Stomach (tissue), 4 donors: Measurements from ENCODE around the gene GRB7.

Experiments
- EP300 ChIP-seq: sonication (generic); formaldehyde crosslinking; IDR thresholded peaks from one replicate; pipeline ENCODE4 v1.6.1; 2017; ENCODE audit warnings: antibody characterized with exemption
- POLR2A ChIP-seq, 4 donors: fragments of 450-650 bp; IDR thresholded peaks; one replicate each; pipeline ENCODE4 v1.6.1; 2016; ENCODE audit warnings: antibody characterized with exemption in 4 of 4, control low read depth in 2 of 4, mild to moderate bottlenecking in 1 of 4, moderate library complexity in 1 of 4
- POLR2AphosphoS5 ChIP-seq, 3 donors: sonication (generic); formaldehyde crosslinking; IDR thresholded peaks; one replicate each; pipeline ENCODE4 v1.6.1; 2016; ENCODE audit warnings: antibody characterized with exemption in 3 of 3

- TF ChIP-seq POLR2AphosphoS5 (IDR thresholded peaks at IDR 0.05) (no peak), POLR2A (IDR thresholded peaks at IDR 0.05) (no peak), EP300 (no peak)
These were observed 455 bp upstream of the GRB7 start for GRCh38 chr17:39737206-39737759.
